ENCODE results near the gene MAML2.

MAML2 gene

DNA sequence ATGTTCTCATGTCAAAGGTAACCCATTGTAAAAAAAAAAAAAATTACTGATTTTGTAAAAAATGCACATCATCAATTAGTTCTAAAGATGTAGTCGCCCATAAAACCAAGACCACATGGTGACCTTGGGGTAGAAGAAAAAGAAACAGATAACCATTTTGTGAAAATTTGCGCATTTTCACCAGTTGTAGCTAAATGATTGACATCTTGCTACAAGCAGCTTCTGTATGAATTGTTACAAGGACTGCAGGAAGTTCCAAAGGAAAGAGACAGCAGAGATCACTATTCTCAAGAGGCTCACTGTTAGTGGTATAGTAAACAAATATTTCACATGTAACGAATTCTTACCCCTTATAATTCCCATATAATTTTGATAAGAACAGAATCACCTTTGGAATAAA lies 48.7 kb downstream of the MAML2 start:
- no peak overlapping the region for H4K91ac ChIP-seq (ENCODE audit: low read length)
- WGBS: 89% methylated on average over 2 of the region's 3 CpGs

DNA sequence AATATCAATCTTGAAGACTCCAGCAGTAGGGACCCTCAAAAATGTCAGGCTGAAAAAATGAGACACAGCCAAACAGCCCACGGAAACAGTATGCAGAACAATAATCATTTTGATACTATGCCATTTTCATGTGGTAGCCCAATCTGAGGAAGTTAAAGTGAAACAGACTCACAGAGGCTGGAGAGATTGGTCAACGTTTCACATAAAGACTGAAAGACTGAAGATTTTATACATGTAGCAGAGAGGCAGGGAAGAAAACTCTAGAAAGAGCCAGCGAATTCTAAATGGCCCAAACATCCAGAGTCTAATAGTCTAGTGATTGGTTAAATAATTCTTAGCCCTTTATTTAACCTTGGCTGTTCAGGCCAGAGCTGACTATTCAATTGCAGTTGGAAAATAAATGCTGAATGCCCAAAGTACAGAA lies 49.4 kb downstream of the MAML2 start:
- DNase-seq: no peak
- WGBS: 57% methylated on average over 2 of the region's 3 CpGs
- H3K4me3 ChIP-seq (ENCODE audit: insufficient read depth in 1 of 2, low read depth in 1 of 2, low read length in 2 of 2): peak overlapping the region in 1 of 2 experiments; percentile 43
- no peaks in the 10 kb centered on the region for H3K27me3 ChIP-seq (ENCODE audit: control insufficient read depth in 1 of 2, insufficient read depth in 1 of 2, low read length in 2 of 2)
- H3K9ac ChIP-seq (ENCODE audit: low read length): peak overlapping the region; percentile 76
- H3K18ac ChIP-seq (ENCODE audit: low read depth in 1 of 2, low read length in 2 of 2): no peak overlapping the region
- H3K4ac ChIP-seq (ENCODE audit: low read depth in 1 of 2, low read length in 2 of 2): no peak overlapping the region
- no peak overlapping the region for H3K14ac ChIP-seq (ENCODE audit: low read length in 2 of 2)
- no peak overlapping the region for H2BK120ac ChIP-seq (ENCODE audit: low read depth, low read length)
- H2AK5ac ChIP-seq (ENCODE audit: low read length, severe bottlenecking): no peak overlapping the region
- H2BK12ac ChIP-seq (ENCODE audit: low read length in 2 of 2): no peak overlapping the region
- no peak overlapping the region for H3K27ac ChIP-seq (ENCODE audit: low read length, poor library complexity, severe bottlenecking)
- peaks cover 1% of the 10 kb centered on the region for H3K4me1 ChIP-seq (ENCODE audit: control insufficient read depth, insufficient read depth, low read depth, low read length)
- H2BK15ac ChIP-seq (ENCODE audit: low read depth, poor library complexity, severe bottlenecking): no peak overlapping the region
- H3K36me3 ChIP-seq (ENCODE audit: control insufficient read depth in 1 of 2, insufficient read depth in 2 of 2, low read depth in 1 of 2, low read length in 2 of 2): peaks cover 0 to 7% of the 10 kb centered on the region in 2 experiments
- H3K23ac ChIP-seq (ENCODE audit: low read length in 2 of 2): no peak overlapping the region
- H4K91ac ChIP-seq (ENCODE audit: low read length): no peak overlapping the region
- no peak overlapping the region for H2AFZ ChIP-seq (ENCODE audit: low read depth, low read length)
- no peak overlapping the region for H4K8ac ChIP-seq (ENCODE audit: low read length)
- no peaks in the 10 kb centered on the region for H3K9me3 ChIP-seq (ENCODE audit: control insufficient read depth, low read length)
- peaks cover 9% of the 10 kb centered on the region for H3K79me1 ChIP-seq (replicated peaks; ENCODE audit: low read length, poor library complexity, severe bottlenecking)
- no peak overlapping the region for H2BK5ac ChIP-seq (ENCODE audit: low read depth, low read length, poor library complexity, severe bottlenecking)
- no peak overlapping the region for H3K4me2 ChIP-seq (ENCODE audit: low read length, poor library complexity, severe bottlenecking)

More for the DNA sequence above, 48.7 kb downstream of the MAML2 start:
- Histone ChIP-seq H2BK15ac (ENCODE audit: low read depth, poor library complexity, severe bottlenecking) (no peak overlapping the region), H2BK12ac (ENCODE audit: low read length in 2 of 2) (no peak overlapping the region), H3K36me3 (ENCODE audit: control insufficient read depth in 1 of 2, insufficient read depth in 2 of 2, low read depth in 1 of 2, low read length in 2 of 2) (peaks cover 0 to 7% of the 10 kb centered on the region in 2 experiments), H3K4me2 (ENCODE audit: low read length, poor library complexity, severe bottlenecking) (no peak overlapping the region), H2AK5ac (ENCODE audit: low read length, severe bottlenecking) (no peak overlapping the region), H2BK120ac (ENCODE audit: low read depth, low read length) (no peak overlapping the region), H3K27me3 (ENCODE audit: control insufficient read depth in 1 of 2, insufficient read depth in 1 of 2, low read length in 2 of 2) (no peaks in the 10 kb centered on the region), H3K14ac (ENCODE audit: low read length in 2 of 2) (no peak overlapping the region), H3K23ac (ENCODE audit: low read length in 2 of 2) (no peak overlapping the region), H3K9ac (ENCODE audit: low read length) (peak overlapping the region; percentile 76), H2AFZ (ENCODE audit: low read depth, low read length) (no peak overlapping the region), H3K79me1 (replicated peaks; ENCODE audit: low read length, poor library complexity, severe bottlenecking) (peaks cover 10% of the 10 kb centered on the region), H3K18ac (ENCODE audit: low read depth in 1 of 2, low read length in 2 of 2) (no peak overlapping the region), H3K4me3 (ENCODE audit: insufficient read depth in 1 of 2, low read depth in 1 of 2, low read length in 2 of 2) (no peak overlapping the region), H3K4me1 (ENCODE audit: control insufficient read depth, insufficient read depth, low read depth, low read length) (peaks cover 3% of the 10 kb centered on the region), H3K9me3 (ENCODE audit: control insufficient read depth, low read length) (no peaks in the 10 kb centered on the region), H3K27ac (ENCODE audit: low read length, poor library complexity, severe bottlenecking) (no peak overlapping the region), H3K4ac (ENCODE audit: low read depth in 1 of 2, low read length in 2 of 2) (no peak overlapping the region), H4K8ac (ENCODE audit: low read length) (no peak overlapping the region), H2BK5ac (ENCODE audit: low read depth, low read length, poor library complexity, severe bottlenecking) (no peak overlapping the region)
- DNase-seq: no peak

DNA sequence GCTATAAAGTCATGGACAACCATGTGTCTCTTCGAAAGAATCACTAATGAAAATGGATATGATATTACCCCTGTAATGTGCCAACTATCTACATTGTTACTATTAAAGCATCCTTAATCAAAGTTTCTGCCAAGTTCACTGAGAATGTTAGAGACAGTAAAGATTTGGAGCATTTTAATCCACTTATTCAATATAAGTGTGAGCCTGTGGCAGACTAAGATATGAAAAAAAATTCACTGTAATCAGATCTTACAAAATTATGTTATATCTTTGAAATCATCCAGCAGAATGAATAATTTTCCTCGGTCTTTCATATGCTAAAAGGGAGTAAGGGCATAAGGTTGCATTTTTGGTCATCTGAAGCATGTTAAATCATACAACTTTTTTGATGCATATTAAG lies 49.9 kb downstream of the MAML2 start:
- peak overlapping the region in 1 of 2 experiments; percentile 43 for H3K4me3 ChIP-seq (ENCODE audit: insufficient read depth in 1 of 2, low read depth in 1 of 2, low read length in 2 of 2)
- no peak overlapping the region for H4K91ac ChIP-seq (ENCODE audit: low read length)
- no peak overlapping the region for H3K4me2 ChIP-seq (ENCODE audit: low read length, poor library complexity, severe bottlenecking)
- no CpG with 5 or more reads among the region's 2 CpGs for WGBS
- H2AFZ ChIP-seq (ENCODE audit: low read depth, low read length): no peak overlapping the region
- no peaks in the 10 kb centered on the region for H3K27me3 ChIP-seq (ENCODE audit: control insufficient read depth in 1 of 2, insufficient read depth in 1 of 2, low read length in 2 of 2)
- H3K79me1 ChIP-seq (replicated peaks; ENCODE audit: low read length, poor library complexity, severe bottlenecking): peaks cover 9% of the 10 kb centered on the region
- H3K4ac ChIP-seq (ENCODE audit: low read depth in 1 of 2, low read length in 2 of 2): no peak overlapping the region
- H3K36me3 ChIP-seq (ENCODE audit: control insufficient read depth in 1 of 2, insufficient read depth in 2 of 2, low read depth in 1 of 2, low read length in 2 of 2): peaks cover 0 to 4% of the 10 kb centered on the region in 2 experiments
- no peak overlapping the region for H3K27ac ChIP-seq (ENCODE audit: low read length, poor library complexity, severe bottlenecking)
- H4K8ac ChIP-seq (ENCODE audit: low read length): no peak overlapping the region
- no peak overlapping the region for H2BK12ac ChIP-seq (ENCODE audit: low read length in 2 of 2)
- peaks cover 1% of the 10 kb centered on the region for H3K4me1 ChIP-seq (ENCODE audit: control insufficient read depth, insufficient read depth, low read depth, low read length)
- no peak overlapping the region for H2BK5ac ChIP-seq (ENCODE audit: low read depth, low read length, poor library complexity, severe bottlenecking)
- no peak overlapping the region for H2AK5ac ChIP-seq (ENCODE audit: low read length, severe bottlenecking)
- no peaks in the 10 kb centered on the region for H3K9me3 ChIP-seq (ENCODE audit: control insufficient read depth, low read length)
- H3K9ac ChIP-seq (ENCODE audit: low read length): peak overlapping the region; percentile 76
- H2BK15ac ChIP-seq (ENCODE audit: low read depth, poor library complexity, severe bottlenecking): no peak overlapping the region
- H3K23ac ChIP-seq (ENCODE audit: low read length in 2 of 2): no peak overlapping the region
- H2BK120ac ChIP-seq (ENCODE audit: low read depth, low read length): no peak overlapping the region
- no peak for DNase-seq
- no peak overlapping the region for H3K18ac ChIP-seq (ENCODE audit: low read depth in 1 of 2, low read length in 2 of 2)
- H3K14ac ChIP-seq (ENCODE audit: low read length in 2 of 2): no peak overlapping the region

DNA sequence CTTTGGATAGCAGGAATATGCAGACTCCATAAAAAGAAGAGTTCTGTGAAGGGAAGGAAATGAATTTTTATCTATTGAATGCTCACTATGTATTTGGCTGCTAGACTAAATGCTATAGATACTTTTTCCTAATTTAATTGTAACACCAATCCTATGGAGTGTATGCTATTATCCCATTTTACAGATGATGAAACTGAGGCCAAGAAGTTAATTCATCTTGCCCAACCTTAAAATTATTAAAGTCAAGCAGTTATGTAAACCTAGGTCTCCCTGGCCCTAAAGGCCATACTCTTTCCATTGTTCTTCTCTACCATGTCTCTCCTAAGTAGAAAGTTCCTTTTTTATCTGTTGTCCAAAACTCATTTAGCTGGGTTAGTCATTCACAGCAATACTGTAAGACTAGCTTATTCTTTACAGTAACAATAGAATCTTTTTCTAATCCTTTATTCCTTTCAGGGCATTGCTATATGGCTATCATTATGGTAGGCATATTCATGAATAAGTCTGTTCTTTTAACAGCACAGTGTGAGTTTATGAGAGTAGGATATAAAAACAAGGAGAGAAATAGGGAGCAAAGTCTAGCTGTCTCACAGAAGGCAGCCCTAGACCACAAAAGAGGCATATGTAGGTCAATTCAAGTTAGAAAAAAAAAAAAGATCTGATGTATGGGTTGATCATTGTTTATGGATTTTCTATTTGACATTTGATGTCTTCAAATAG lies 50.5 kb downstream of the MAML2 start:
- H4K91ac ChIP-seq (ENCODE audit: low read length): no peak overlapping the region
- H3K27me3 ChIP-seq (ENCODE audit: control insufficient read depth in 1 of 2, insufficient read depth in 1 of 2, low read length in 2 of 2): no peaks in the 10 kb centered on the region
- no peak overlapping the region for H3K9ac ChIP-seq (ENCODE audit: low read length)
- no peak overlapping the region for H2BK12ac ChIP-seq (ENCODE audit: low read length in 2 of 2)
- no peak overlapping the region for H2BK120ac ChIP-seq (ENCODE audit: low read depth, low read length)
- no peak overlapping the region for H3K4me2 ChIP-seq (ENCODE audit: low read length, poor library complexity, severe bottlenecking)
- H2AFZ ChIP-seq (ENCODE audit: low read depth, low read length): no peak overlapping the region
- H2AK5ac ChIP-seq (ENCODE audit: low read length, severe bottlenecking): no peak overlapping the region
- no peak overlapping the region for H2BK5ac ChIP-seq (ENCODE audit: low read depth, low read length, poor library complexity, severe bottlenecking)
- H3K27ac ChIP-seq (ENCODE audit: low read length, poor library complexity, severe bottlenecking): no peak overlapping the region
- DNase-seq: no peak
- H3K4ac ChIP-seq (ENCODE audit: low read depth in 1 of 2, low read length in 2 of 2): no peak overlapping the region
- H3K79me1 ChIP-seq (replicated peaks; ENCODE audit: low read length, poor library complexity, severe bottlenecking): peaks cover 9% of the 10 kb centered on the region
- no peaks in the 10 kb centered on the region for H3K9me3 ChIP-seq (ENCODE audit: control insufficient read depth, low read length)
- H3K14ac ChIP-seq (ENCODE audit: low read length in 2 of 2): no peak overlapping the region
- H3K23ac ChIP-seq (ENCODE audit: low read length in 2 of 2): no peak overlapping the region
- H2BK15ac ChIP-seq (ENCODE audit: low read depth, poor library complexity, severe bottlenecking): no peak overlapping the region
- H3K18ac ChIP-seq (ENCODE audit: low read depth in 1 of 2, low read length in 2 of 2): no peak overlapping the region
- peaks cover 0 to 2% of the 10 kb centered on the region in 2 experiments for H3K36me3 ChIP-seq (ENCODE audit: control insufficient read depth in 1 of 2, insufficient read depth in 2 of 2, low read depth in 1 of 2, low read length in 2 of 2)
- peaks cover 1% of the 10 kb centered on the region for H3K4me1 ChIP-seq (ENCODE audit: control insufficient read depth, insufficient read depth, low read depth, low read length)
- no peak overlapping the region for H4K8ac ChIP-seq (ENCODE audit: low read length)
- no peak overlapping the region for H3K4me3 ChIP-seq (ENCODE audit: insufficient read depth in 1 of 2, low read depth in 1 of 2, low read length in 2 of 2)

Data from mesenchymal stem cell (in vitro differentiated cells and primary cell).